BLaER1 treated with 17β-estradiol and CSF1 and Interleukin-3, amounts not matched to agents 10 nM and 100 nM (cell line): ENCODE measurements around the gene ADAMTS15.

Source experiments
- H3K27ac ChIP-seq, 11 experiments: shearing (Covaris generic); formaldehyde crosslinking; 2 replicates each; pipeline ENCODE4 v1.8.1; 2022
- H3K27me3 ChIP-seq, 11 experiments: shearing (Covaris generic); formaldehyde crosslinking; 2 replicates each; pipeline ENCODE4 v1.8.1; 2022
- H3K36me3 ChIP-seq, 11 experiments: shearing (Covaris generic); formaldehyde crosslinking; 2 replicates each; pipeline ENCODE4 v1.8.1; 2022
- H3K4me1 ChIP-seq, 10 experiments: shearing (Covaris generic); formaldehyde crosslinking; 2 replicates each; pipeline ENCODE4 v1.8.1; 2022
- H3K4me2 ChIP-seq, 11 experiments: shearing (Covaris generic); formaldehyde crosslinking; 2 replicates each; pipeline ENCODE4 v1.8.1; 2022
- H3K4me3 ChIP-seq, 10 experiments: shearing (Covaris generic); formaldehyde crosslinking; 2 replicates each; pipeline ENCODE4 v1.8.1; 2022
- H3K9ac ChIP-seq, 11 experiments: shearing (Covaris generic); formaldehyde crosslinking; 2 replicates each; pipeline ENCODE4 v1.8.1; 2022
- H3K9me3 ChIP-seq, 11 experiments: shearing (Covaris generic); formaldehyde crosslinking; replicated peaks in 1 of 11; 2 replicates each; pipeline ENCODE4 v1.8.1; 2022
- H4K20me1 ChIP-seq, 11 experiments: shearing (Covaris generic); formaldehyde crosslinking; 2 replicates each; pipeline ENCODE4 v1.8.1; 2022
- Cebpa-rat ChIP-seq, 11 experiments: shearing (Covaris generic); IDR thresholded peaks; 2 replicates each; pipeline ENCODE4 v1.8.1; 2022

The ADAMTS15 gene

GRCh38 chr11:130515829-130516553 is 67.5 kb downstream of the ADAMTS15 start:
- Histone ChIP-seq H3K4me3 (no peak overlapping the region), H3K4me2 (peak overlapping the region in 10 of 11 experiments; percentile 2 to 65 (median 42); a peak in 18 of 22 replicates), H3K27me3 (no peaks in the 10 kb centered on the region), H3K9me3 (peaks cover 0 to 17% (median 0%) of the 10 kb centered on the region in 11 experiments; a peak in 6 of 22 replicates), H3K27ac (no peak overlapping the region), H3K36me3 (no peaks in the 10 kb centered on the region), H3K9ac (no peak overlapping the region), H3K4me1 (peaks cover 0 to 11% (median 9%) of the 10 kb centered on the region in 10 experiments; a peak in 15 of 20 replicates), H4K20me1 (no peaks in the 10 kb centered on the region)
- no peak for TF ChIP-seq Cebpa-rat (IDR thresholded peaks at IDR 0.05)

GRCh38 chr11:130516554-130517505 is 68.4 kb downstream of the ADAMTS15 start:
- no peak overlapping the region for H3K27ac ChIP-seq
- H3K9me3 ChIP-seq: peaks cover 0 to 26% (median 0%) of the 10 kb centered on the region in 11 experiments; a peak in 6 of 22 replicates
- peak overlapping the region in 10 of 11 experiments; percentile 2 to 65 (median 42); a peak in 18 of 22 replicates for H3K4me2 ChIP-seq
- no peak for TF ChIP-seq Cebpa-rat (IDR thresholded peaks at IDR 0.05)
- H3K36me3 ChIP-seq: no peaks in the 10 kb centered on the region
- no peak overlapping the region for H3K4me3 ChIP-seq
- H3K4me1 ChIP-seq: peaks cover 0 to 11% (median 9%) of the 10 kb centered on the region in 10 experiments; a peak in 15 of 20 replicates
- no peaks in the 10 kb centered on the region for H4K20me1 ChIP-seq
- H3K27me3 ChIP-seq: no peaks in the 10 kb centered on the region
- no peak overlapping the region for H3K9ac ChIP-seq

- H3K4me3 ChIP-seq: no peak overlapping the region
- TF ChIP-seq Cebpa-rat (IDR thresholded peaks at IDR 0.05): no peak
- no peaks in the 10 kb centered on the region for H3K36me3 ChIP-seq
- H3K27me3 ChIP-seq: no peaks in the 10 kb centered on the region
- H3K4me1 ChIP-seq: peaks cover 0 to 11% (median 9%) of the 10 kb centered on the region in 10 experiments; a peak in 16 of 20 replicates
- no peak overlapping the region for H3K9ac ChIP-seq
- peaks cover 0 to 29% (median 0%) of the 10 kb centered on the region in 11 experiments; a peak in 6 of 22 replicates for H3K9me3 ChIP-seq
- H3K4me2 ChIP-seq: no peak overlapping the region
- no peaks in the 10 kb centered on the region for H4K20me1 ChIP-seq
- H3K27ac ChIP-seq: no peak overlapping the region
Measured at GRCh38 chr11:130518164-130518680, 69.8 kb downstream of the ADAMTS15 start.

- TF ChIP-seq Cebpa-rat (IDR thresholded peaks at IDR 0.05): no peak
- no peaks in the 10 kb centered on the region for H3K27me3 ChIP-seq
- peaks cover 4 to 16% (median 9%) of the 10 kb centered on the region in 10 experiments; a peak in 16 of 20 replicates for H3K4me1 ChIP-seq
- H4K20me1 ChIP-seq: no peaks in the 10 kb centered on the region
- H3K9ac ChIP-seq: no peak overlapping the region
- no peak overlapping the region for H3K4me2 ChIP-seq
- H3K9me3 ChIP-seq: peaks cover 0 to 29% (median 0%) of the 10 kb centered on the region in 11 experiments; a peak in 6 of 22 replicates
- H3K36me3 ChIP-seq: no peaks in the 10 kb centered on the region
- no peak overlapping the region for H3K4me3 ChIP-seq
- H3K27ac ChIP-seq: no peak overlapping the region
Measured at GRCh38 chr11:130519128-130519932, 70.9 kb downstream of the ADAMTS15 start.

GRCh38 chr11:130520271-130520671 is 71.8 kb downstream of the ADAMTS15 start:
- no peak overlapping the region for H3K4me2 ChIP-seq
- H3K9ac ChIP-seq: no peak overlapping the region
- no peaks in the 10 kb centered on the region for H4K20me1 ChIP-seq
- H3K27me3 ChIP-seq: no peaks in the 10 kb centered on the region
- H3K9me3 ChIP-seq: peaks cover 0 to 29% (median 0%) of the 10 kb centered on the region in 11 experiments; a peak in 6 of 22 replicates
- TF ChIP-seq Cebpa-rat (IDR thresholded peaks at IDR 0.05): no peak
- H3K36me3 ChIP-seq: no peaks in the 10 kb centered on the region
- peaks cover 5 to 20% (median 10%) of the 10 kb centered on the region in 10 experiments; a peak in 19 of 20 replicates for H3K4me1 ChIP-seq
- no peak overlapping the region for H3K27ac ChIP-seq
- H3K4me3 ChIP-seq: no peak overlapping the region

- Histone ChIP-seq H3K27me3 (no peaks in the 10 kb centered on the region), H4K20me1 (no peaks in the 10 kb centered on the region), H3K36me3 (no peaks in the 10 kb centered on the region), H3K4me2 (0 out of 22 replicates have a peak overlapping the region, but pooled peaks of 1 of the 11 experiments have one; percentile 7), H3K4me1 (peaks cover 5 to 31% (median 23%) of the 10 kb centered on the region in 10 experiments), H3K9ac (no peak overlapping the region), H3K27ac (no peak overlapping the region), H3K4me3 (no peak overlapping the region), H3K9me3 (peaks cover 0 to 29% (median 0%) of the 10 kb centered on the region in 11 experiments; a peak in 6 of 22 replicates)
- TF ChIP-seq Cebpa-rat (IDR thresholded peaks at IDR 0.05): no peak
Measured at GRCh38 chr11:130522284-130522961, 74.0 kb downstream of the ADAMTS15 start.

- no peak for TF ChIP-seq Cebpa-rat (IDR thresholded peaks at IDR 0.05)
- no peak overlapping the region for H3K27ac ChIP-seq
- no peaks in the 10 kb centered on the region for H3K27me3 ChIP-seq
- no peaks in the 10 kb centered on the region for H4K20me1 ChIP-seq
- no peaks in the 10 kb centered on the region for H3K36me3 ChIP-seq
- peak overlapping the region in 1 of 11 experiments; percentile 27; a peak in 3 of 22 replicates for H3K4me2 ChIP-seq
- peaks cover 0 to 29% (median 0%) of the 10 kb centered on the region in 11 experiments; a peak in 6 of 22 replicates for H3K9me3 ChIP-seq
- peaks cover 12 to 39% (median 30%) of the 10 kb centered on the region in 10 experiments for H3K4me1 ChIP-seq
- H3K4me3 ChIP-seq: no peak overlapping the region
- no peak overlapping the region for H3K9ac ChIP-seq
Measured at GRCh38 chr11:130523166-130523565, 74.7 kb downstream of the ADAMTS15 start.
